DOHH2 (cell line): ENCODE results near the gene LDLRAD2.

Experiments used
- H3F3A ChIP-seq: fragments of 200-600 bp; sonication (generic), shearing (Covaris generic); 2 replicates; pipeline ENCODE4 v1.6.0; 2016; ENCODE audit warnings: antibody characterized with exemption, mild to moderate bottlenecking; ENCODE audit not compliant: control insufficient read depth, insufficient read depth
- H3K27ac ChIP-seq: fragments of 200-600 bp; sonication (generic); 2 replicates; pipeline ENCODE4 v1.5.1; 2014; ENCODE audit warnings: low read depth, mild to moderate bottlenecking, low read length, moderate library complexity
- H3K27me3 ChIP-seq: fragments of 200-600 bp; sonication (generic); 2 replicates; pipeline ENCODE4 v1.6.1; 2014; ENCODE audit warnings: mild to moderate bottlenecking, low read length, mixed read lengths; ENCODE audit not compliant: control insufficient read depth
- H3K36me3 ChIP-seq: fragments of 200-600 bp; sonication (generic); 2 replicates; pipeline ENCODE4 v1.6.1; 2014; ENCODE audit warnings: mild to moderate bottlenecking, low read length, moderate library complexity, mixed read lengths; ENCODE audit not compliant: control insufficient read depth
- H3K4me1 ChIP-seq: fragments of 200-600 bp; sonication (generic); 2 replicates; pipeline ENCODE4 v1.6.1; 2014; ENCODE audit warnings: mild to moderate bottlenecking, low read length, mixed read lengths; ENCODE audit not compliant: control insufficient read depth
- H3K4me2 ChIP-seq: fragments of 200-600 bp; sonication (generic); 2 replicates; pipeline ENCODE4 v1.6.0; 2014; ENCODE audit warnings: mild to moderate bottlenecking, low read length, moderate library complexity
- H3K4me3 ChIP-seq: fragments of 200-600 bp; sonication (generic); 2 replicates; pipeline ENCODE4 v1.5.1; 2014; ENCODE audit warnings: mild to moderate bottlenecking, low read length, mixed read lengths
- H3K79me2 ChIP-seq: fragments of 200-600 bp; sonication (generic); 2 replicates; pipeline ENCODE4 v1.6.1; 2014; ENCODE audit warnings: mild to moderate bottlenecking, low read length, mixed read lengths; ENCODE audit not compliant: control insufficient read depth
- H3K9me2 ChIP-seq: fragments of 200-600 bp; sonication (generic); replicated peaks from 2 replicates; pipeline ENCODE4 v1.6.1; 2014; ENCODE audit warnings: mild to moderate bottlenecking, low read length, mixed read lengths; ENCODE audit not compliant: control insufficient read depth
- H3K9me3 ChIP-seq: fragments of 200-600 bp; sonication (generic); 2 replicates; pipeline ENCODE4 v1.6.1; 2014; ENCODE audit warnings: antibody characterized with exemption, low read length, mixed read lengths; ENCODE audit not compliant: control insufficient read depth, insufficient read depth
- H4K20me1 ChIP-seq: fragments of 200-600 bp; sonication (generic); 2 replicates; pipeline ENCODE4 v1.6.0; 2014; ENCODE audit warnings: low read depth, mild to moderate bottlenecking, antibody characterized with exemption, low read length, moderate library complexity; ENCODE audit not compliant: control insufficient read depth, insufficient read depth
- EZH2phosphoT487 ChIP-seq: fragments of 200-600 bp; sonication (generic); IDR thresholded peaks from 2 replicates; pipeline ENCODE4 v1.6.1; 2017; ENCODE audit warnings: borderline replicate concordance, mild to moderate bottlenecking, antibody characterized with exemption, low read length, moderate library complexity, mixed read lengths
- TF ChIP-seq, protein P1 (sequence below): fragments of 200-600 bp; sonication (generic); IDR thresholded peaks from one replicate; pipeline ENCODE4 v1.5.1; 2014; ENCODE audit warnings: antibody characterized with exemption, mild to moderate bottlenecking, low read depth, low read length; ENCODE audit not compliant: poor library complexity, severe bottlenecking

LDLRAD2 gene

DNA sequence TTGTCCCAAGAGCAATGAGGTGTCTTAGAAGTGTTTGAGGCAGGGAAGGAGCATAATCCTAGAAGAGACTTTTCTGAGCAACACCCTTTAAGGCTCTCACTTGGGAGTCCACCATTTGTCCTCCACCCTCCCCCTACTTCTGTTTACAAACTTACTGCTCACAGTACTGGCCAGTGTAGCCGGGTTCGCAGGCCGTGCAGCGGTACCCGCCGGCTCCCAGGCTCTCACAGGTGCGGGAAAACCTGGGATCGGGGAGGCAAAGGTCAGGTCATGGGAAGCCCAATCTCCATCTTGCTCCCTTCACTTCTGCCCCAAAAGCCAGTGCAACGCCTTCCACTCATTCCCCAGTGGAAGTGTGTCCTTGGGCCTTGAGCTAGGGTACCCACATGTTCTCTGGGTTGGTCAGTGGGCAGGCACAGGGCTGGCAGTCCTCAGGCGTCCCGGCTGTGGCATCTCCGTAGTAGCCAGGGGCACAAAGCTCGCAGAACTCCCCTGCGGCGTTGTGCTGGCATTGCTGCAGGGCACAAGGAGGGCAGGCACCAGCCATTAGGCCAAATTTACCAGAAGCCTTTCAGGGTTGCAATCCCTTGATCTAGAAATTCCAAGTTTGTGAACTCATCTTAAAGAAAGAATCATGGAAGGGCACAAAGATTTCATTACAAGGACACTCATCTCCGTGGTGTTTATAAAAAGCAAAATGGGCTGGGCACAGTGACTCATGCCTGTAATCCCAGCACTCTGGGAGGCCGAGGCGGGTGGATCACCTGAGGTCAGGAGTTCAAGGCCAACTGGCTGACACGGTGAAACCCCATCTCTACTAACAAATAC lies 49.8 kb downstream of the LDLRAD2 start:
- H3K9me2 ChIP-seq = no peaks in the 10 kb centered on the region
- H3K27ac ChIP-seq = no peak overlapping the region
- H3K4me2 ChIP-seq = no peak overlapping the region
- no peaks in the 10 kb centered on the region for H3K27me3 ChIP-seq
- no peaks in the 10 kb centered on the region for H3F3A ChIP-seq
- H4K20me1 ChIP-seq = no peaks in the 10 kb centered on the region
- H3K9me3 ChIP-seq = no peaks in the 10 kb centered on the region
- no peaks in the 10 kb centered on the region for H3K79me2 ChIP-seq
- no peak overlapping the region for H3K4me3 ChIP-seq
- TF ChIP-seq, protein P1, sequence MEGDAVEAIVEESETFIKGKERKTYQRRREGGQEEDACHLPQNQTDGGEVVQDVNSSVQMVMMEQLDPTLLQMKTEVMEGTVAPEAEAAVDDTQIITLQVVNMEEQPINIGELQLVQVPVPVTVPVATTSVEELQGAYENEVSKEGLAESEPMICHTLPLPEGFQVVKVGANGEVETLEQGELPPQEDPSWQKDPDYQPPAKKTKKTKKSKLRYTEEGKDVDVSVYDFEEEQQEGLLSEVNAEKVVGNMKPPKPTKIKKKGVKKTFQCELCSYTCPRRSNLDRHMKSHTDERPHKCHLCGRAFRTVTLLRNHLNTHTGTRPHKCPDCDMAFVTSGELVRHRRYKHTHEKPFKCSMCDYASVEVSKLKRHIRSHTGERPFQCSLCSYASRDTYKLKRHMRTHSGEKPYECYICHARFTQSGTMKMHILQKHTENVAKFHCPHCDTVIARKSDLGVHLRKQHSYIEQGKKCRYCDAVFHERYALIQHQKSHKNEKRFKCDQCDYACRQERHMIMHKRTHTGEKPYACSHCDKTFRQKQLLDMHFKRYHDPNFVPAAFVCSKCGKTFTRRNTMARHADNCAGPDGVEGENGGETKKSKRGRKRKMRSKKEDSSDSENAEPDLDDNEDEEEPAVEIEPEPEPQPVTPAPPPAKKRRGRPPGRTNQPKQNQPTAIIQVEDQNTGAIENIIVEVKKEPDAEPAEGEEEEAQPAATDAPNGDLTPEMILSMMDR = no peak
- TF ChIP-seq EZH2phosphoT487 = no peak
- no peaks in the 10 kb centered on the region for H3K36me3 ChIP-seq
- no peaks in the 10 kb centered on the region for H3K4me1 ChIP-seq

DNA sequence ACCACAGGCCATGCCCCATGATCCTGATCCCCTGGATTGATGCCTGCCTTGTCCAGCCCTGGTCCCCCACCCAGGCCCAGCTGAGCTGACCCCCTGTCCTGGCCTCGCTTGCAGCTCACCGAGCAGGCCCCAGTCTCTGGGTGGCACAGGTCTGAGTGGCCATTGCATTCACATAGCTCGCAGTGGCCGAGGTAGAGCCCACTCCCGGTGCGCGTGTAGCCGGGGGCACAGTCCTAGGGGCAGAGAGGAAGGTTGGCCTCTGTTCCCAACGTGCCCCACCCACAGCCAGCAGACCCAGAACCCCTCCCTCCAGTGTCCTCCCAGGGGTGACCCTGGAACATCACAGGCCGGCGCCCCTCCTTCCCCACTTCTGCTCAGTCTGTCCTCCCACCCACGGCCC lies 51.9 kb downstream of the LDLRAD2 start:
- no peak overlapping the region for H3K27ac ChIP-seq

DNA sequence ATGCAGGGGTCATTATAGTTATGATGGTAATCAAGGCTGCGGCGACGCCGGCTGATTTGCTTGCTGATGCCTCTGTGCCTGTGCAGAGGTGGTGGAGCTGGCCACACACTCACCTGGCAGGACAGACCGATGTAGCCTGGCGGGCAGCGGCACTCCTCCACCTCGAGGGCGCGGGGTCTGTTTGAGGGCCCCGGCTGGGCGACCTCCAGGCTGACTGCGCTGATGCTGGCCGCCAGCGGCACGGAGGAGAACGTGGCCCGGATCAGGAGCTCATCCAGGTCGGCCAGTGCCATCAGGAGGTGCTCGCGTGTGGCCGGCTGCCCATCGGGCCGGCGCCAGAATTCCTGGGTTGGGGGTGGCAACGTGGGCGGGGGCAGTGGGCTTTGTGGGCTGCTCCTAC lies 52.7 kb downstream of the LDLRAD2 start:
- no peaks in the 10 kb centered on the region for H3K4me1 ChIP-seq
- H3K36me3 ChIP-seq = no peaks in the 10 kb centered on the region
- no peaks in the 10 kb centered on the region for H3K27me3 ChIP-seq
- H3K79me2 ChIP-seq = no peaks in the 10 kb centered on the region
- no peaks in the 10 kb centered on the region for H3K9me3 ChIP-seq
- no peaks in the 10 kb centered on the region for H3K9me2 ChIP-seq
- H3K4me3 ChIP-seq = no peak overlapping the region
- H3K4me2 ChIP-seq = no peak overlapping the region
- H4K20me1 ChIP-seq = no peaks in the 10 kb centered on the region
- TF ChIP-seq, protein P1 = no peak
- no peak for TF ChIP-seq EZH2phosphoT487
- no peaks in the 10 kb centered on the region for H3F3A ChIP-seq
- H3K27ac ChIP-seq = no peak overlapping the region

More for the DNA sequence above, 51.9 kb downstream of the LDLRAD2 start:
- Histone ChIP-seq H3F3A (no peaks in the 10 kb centered on the region), H4K20me1 (no peaks in the 10 kb centered on the region), H3K4me1 (no peaks in the 10 kb centered on the region), H3K9me2 (no peaks in the 10 kb centered on the region), H3K27me3 (no peaks in the 10 kb centered on the region), H3K4me3 (no peak overlapping the region), H3K79me2 (no peaks in the 10 kb centered on the region), H3K9me3 (no peaks in the 10 kb centered on the region), H3K36me3 (no peaks in the 10 kb centered on the region), H3K4me2 (no peak overlapping the region)
- no peak for TF ChIP-seq EZH2phosphoT487
- TF ChIP-seq, protein P1 = no peak
